Esophagus muscularis mucosa (tissue), 4 donors: Measurements from ENCODE around the gene INSC. TPM values are rescaled to one million over a fixed set of nuclear protein-coding genes. Genes with fewer than 3 reads are reported as not detected.

Experiments used
- DNase-seq: peaks from one replicate; pipeline ENCODE4 v3.0.0-alpha.2; 2017; ENCODE audit errors: extremely low spot score
- H3K27ac ChIP-seq, 4 donors: fragments of 200-600 bp; sonication (generic); replicated peaks in 1 of 4; 1 replicate in 3 of 4; 2 replicates in 1 of 4; pipeline ENCODE4 v1.5.1; 2016 to 2019; ENCODE audit warnings: mild to moderate bottlenecking in 1 of 4
- H3K27me3 ChIP-seq, 4 donors: fragments of 200-600 bp; sonication (generic); one replicate each; pipeline versions ENCODE4 v1.5.1 to v1.6.0; 2016 to 2019
- H3K36me3 ChIP-seq, 4 donors: fragments of 200-600 bp; sonication (generic); one replicate each; pipeline ENCODE4 v1.5.1; 2016 to 2019
- H3K4me1 ChIP-seq, 4 donors: fragments of 200-600 bp; sonication (generic); one replicate each; pipeline ENCODE4 v1.5.1; 2016 to 2019
- H3K4me3 ChIP-seq, 4 donors: fragments of 200-600 bp; sonication (generic); 1 replicate in 2 of 4; 2 replicates in 2 of 4; pipeline ENCODE4 v1.5.1; 2016 to 2019; ENCODE audit warnings: mild to moderate bottlenecking in 4 of 4, moderate library complexity in 1 of 4
- H3K9me3 ChIP-seq, 4 donors: fragments of 200-600 bp; sonication (generic); 1 replicate in 3 of 4; 2 replicates in 1 of 4; pipeline ENCODE4 v1.5.1; 2016 to 2019
- EP300 ChIP-seq: sonication (generic); formaldehyde crosslinking; IDR thresholded peaks from one replicate; pipeline ENCODE4 v1.6.1; 2017; ENCODE audit warnings: antibody characterized with exemption
- POLR2A ChIP-seq: fragments of 450-650 bp; IDR thresholded peaks from one replicate; pipeline ENCODE4 v1.6.1; 2017; ENCODE audit warnings: antibody characterized with exemption, moderate library complexity, mild to moderate bottlenecking, low read depth
- POLR2AphosphoS5 ChIP-seq, 2 donors: sonication (generic); formaldehyde crosslinking; IDR thresholded peaks; one replicate each; pipeline ENCODE4 v1.6.1; 2017; ENCODE audit warnings: antibody characterized with exemption in 2 of 2
- WGBS: methylation state at CpG from one replicate; pipeline ENCODE4 v1.1.5; 2018; 5-methylcytosine and 5-hydroxymethylcytosine counted together
- intact Hi-C: fragments of 100-400 bp; cut with DNase I; formaldehyde crosslinking; loops from one replicate; pipeline ENCODE4 v1.15.1; 2023
- total RNA-seq, 4 donors: library from RNA; depleted of rRNA; stranded (reverse); fragments of >200 nt; gene quantifications; one replicate each; pipeline versions ENCODE4 v1.1.0 to v1.2.1, GENCODE V29; 2016
- TF ChIP-seq, protein P1 (sequence below), 3 experiments: fragments of 200-600 bp in 2 of 3; fragments of 450-650 bp in 1 of 3; sonication (generic) in 2 of 3; IDR thresholded peaks; one replicate each; pipeline ENCODE4 v1.5.1; 2017 to 2019; ENCODE audit warnings: antibody characterized with exemption in 3 of 3, mild to moderate bottlenecking in 2 of 3, moderate library complexity in 1 of 3

Gene INSC
- total RNA-seq, 4 donors from 2014 or later = 1.7 to 3.1 (median 2.6) TPM

- Histone ChIP-seq H3K4me3 (no peak overlapping the region), H3K27me3 (no peaks in the 10 kb centered on the region), H3K4me1 (no peaks in the 10 kb centered on the region), H3K36me3 (no peaks in the 10 kb centered on the region), H3K27ac (no peak overlapping the region), H3K9me3 (no peaks in the 10 kb centered on the region)
- no peak for TF ChIP-seq POLR2A
- TF ChIP-seq EP300 = no peak
- TF ChIP-seq, protein P1, sequence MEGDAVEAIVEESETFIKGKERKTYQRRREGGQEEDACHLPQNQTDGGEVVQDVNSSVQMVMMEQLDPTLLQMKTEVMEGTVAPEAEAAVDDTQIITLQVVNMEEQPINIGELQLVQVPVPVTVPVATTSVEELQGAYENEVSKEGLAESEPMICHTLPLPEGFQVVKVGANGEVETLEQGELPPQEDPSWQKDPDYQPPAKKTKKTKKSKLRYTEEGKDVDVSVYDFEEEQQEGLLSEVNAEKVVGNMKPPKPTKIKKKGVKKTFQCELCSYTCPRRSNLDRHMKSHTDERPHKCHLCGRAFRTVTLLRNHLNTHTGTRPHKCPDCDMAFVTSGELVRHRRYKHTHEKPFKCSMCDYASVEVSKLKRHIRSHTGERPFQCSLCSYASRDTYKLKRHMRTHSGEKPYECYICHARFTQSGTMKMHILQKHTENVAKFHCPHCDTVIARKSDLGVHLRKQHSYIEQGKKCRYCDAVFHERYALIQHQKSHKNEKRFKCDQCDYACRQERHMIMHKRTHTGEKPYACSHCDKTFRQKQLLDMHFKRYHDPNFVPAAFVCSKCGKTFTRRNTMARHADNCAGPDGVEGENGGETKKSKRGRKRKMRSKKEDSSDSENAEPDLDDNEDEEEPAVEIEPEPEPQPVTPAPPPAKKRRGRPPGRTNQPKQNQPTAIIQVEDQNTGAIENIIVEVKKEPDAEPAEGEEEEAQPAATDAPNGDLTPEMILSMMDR (IDR thresholded peaks at IDR 0.05) = no peak
- TF ChIP-seq POLR2AphosphoS5 (IDR thresholded peaks at IDR 0.05) = no peak
- intact Hi-C loops = no loop called here
- no peak for DNase-seq
- 82% methylated on average over 3 of the region's 3 CpGs for WGBS
Observed at GRCh38 chr11:15248749-15249148, 134.0 kb downstream of the INSC start.

DNA sequence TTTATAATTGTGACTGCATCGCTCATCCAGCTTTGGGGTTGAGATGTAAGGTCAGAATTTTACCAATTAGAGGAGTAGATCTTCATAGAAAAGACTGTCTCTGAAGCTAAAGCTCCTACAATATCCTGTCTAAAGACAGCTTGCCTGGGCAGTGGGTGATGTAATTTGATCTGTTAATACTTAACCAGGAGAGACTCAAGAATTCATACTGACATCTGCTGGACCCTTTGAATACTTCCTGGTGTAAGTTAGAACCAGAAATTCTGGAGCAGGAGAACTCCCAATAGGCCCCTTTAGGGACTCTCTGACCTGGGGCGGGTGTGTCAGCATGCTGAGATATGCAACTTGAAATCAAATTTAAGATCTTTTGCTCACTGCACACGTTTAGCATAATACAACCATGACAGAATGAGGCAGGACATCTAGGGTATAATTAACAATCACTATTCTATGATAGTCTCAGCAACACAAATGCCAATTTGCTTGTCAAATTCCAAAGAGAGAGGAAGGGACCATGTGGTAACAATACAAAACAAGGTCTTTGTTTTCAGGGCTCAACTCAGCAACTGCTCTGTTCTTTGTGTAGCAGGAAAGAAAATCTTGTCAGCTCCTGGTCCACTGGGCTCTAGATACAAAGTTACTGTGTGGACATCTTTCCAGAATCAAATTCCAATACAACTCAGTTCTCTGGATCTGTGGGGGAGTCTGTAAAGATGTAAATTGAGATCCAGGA lies 143.9 kb downstream of the INSC start:
- Histone ChIP-seq H3K27ac (no peak overlapping the region), H3K4me3 (no peak overlapping the region), H3K27me3 (no peaks in the 10 kb centered on the region), H3K9me3 (no peaks in the 10 kb centered on the region), H3K36me3 (no peaks in the 10 kb centered on the region), H3K4me1 (no peaks in the 10 kb centered on the region)
- no peak for TF ChIP-seq POLR2AphosphoS5 (IDR thresholded peaks at IDR 0.05)
- no peak for TF ChIP-seq EP300
- TF ChIP-seq, protein P1 (IDR thresholded peaks at IDR 0.05) = no peak
- no peak for TF ChIP-seq POLR2A
- WGBS = 58% methylated on average over 3 of the region's 3 CpGs
- no peak for DNase-seq
- intact Hi-C loops = no loop called here

DNA sequence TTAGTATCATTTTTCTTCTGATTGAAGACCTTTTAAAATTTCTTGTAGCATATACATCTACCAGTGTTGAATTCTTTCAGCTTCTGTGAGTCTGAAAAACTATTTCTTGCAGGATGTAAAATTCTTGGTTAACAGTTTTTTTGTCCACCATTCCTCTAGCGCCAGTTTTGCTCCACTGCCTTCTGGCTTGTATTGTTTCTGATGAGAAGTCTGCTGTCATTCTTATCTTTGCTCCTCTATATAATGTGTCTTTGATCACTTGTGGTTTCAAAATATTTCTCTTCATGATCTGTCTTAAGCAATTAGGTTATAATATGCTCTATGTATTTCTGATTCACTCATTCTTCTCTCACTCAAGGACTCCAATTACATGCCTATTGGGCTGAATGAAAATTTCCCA lies 152.3 kb downstream of the INSC start:
- no peak for DNase-seq
- TF ChIP-seq POLR2A (no peak), POLR2AphosphoS5 (IDR thresholded peaks at IDR 0.05) (no peak), EP300 (no peak)
- TF ChIP-seq, protein P1 (IDR thresholded peaks at IDR 0.05) = no peak
- H3K27ac ChIP-seq = no peak overlapping the region
- no peaks in the 10 kb centered on the region for H3K36me3 ChIP-seq
- 95% methylated on average over 1 of the region's 1 CpG for WGBS
- no peaks in the 10 kb centered on the region for H3K27me3 ChIP-seq
- intact Hi-C loops = no loop called here
- H3K9me3 ChIP-seq = peaks cover 0 to 19% (median 16%) of the 10 kb centered on the region in 4 donors
- H3K4me3 ChIP-seq = no peak overlapping the region
- no peaks in the 10 kb centered on the region for H3K4me1 ChIP-seq

- Histone ChIP-seq H3K4me3 (no peak overlapping the region), H3K9me3 (peaks cover 0 to 19% (median 16%) of the 10 kb centered on the region in 4 donors), H3K27me3 (no peaks in the 10 kb centered on the region), H3K4me1 (no peaks in the 10 kb centered on the region), H3K27ac (no peak overlapping the region), H3K36me3 (no peaks in the 10 kb centered on the region)
- TF ChIP-seq POLR2AphosphoS5 (IDR thresholded peaks at IDR 0.05) (no peak), POLR2A (no peak), EP300 (no peak)
- TF ChIP-seq, protein P1 (IDR thresholded peaks at IDR 0.05) = no peak
- DNase-seq = no peak
- intact Hi-C loops = no loop called here
Observed at GRCh38 chr11:15268598-15268997, 153.9 kb downstream of the INSC start.

GRCh38 chr11:15275141-15275540 lies 160.4 kb downstream of the INSC start:
- WGBS = 64% methylated on average over 2 of the region's 2 CpGs
- DNase-seq = no peak
- Histone ChIP-seq H3K4me1 (no peaks in the 10 kb centered on the region), H3K4me3 (no peak overlapping the region), H3K27ac (no peak overlapping the region), H3K9me3 (no peaks in the 10 kb centered on the region), H3K27me3 (no peaks in the 10 kb centered on the region), H3K36me3 (no peaks in the 10 kb centered on the region)
- TF ChIP-seq POLR2AphosphoS5 (IDR thresholded peaks at IDR 0.05) (no peak), EP300 (no peak), POLR2A (no peak)
- TF ChIP-seq, protein P1 (IDR thresholded peaks at IDR 0.05) = no peak
- intact Hi-C loops = no loop called here
